NCI-H774 (cell line): ENCODE results near the gene RUNDC3A.
A peak's percentile ranks its signal among the peaks of the same experiment; 100 is the strongest.

Experiments used
- DNase-seq: peaks from one replicate; lab custom pipeline; 2025; lab: John Stamatoyannopoulos, UW

RUNDC3A gene

DNA sequence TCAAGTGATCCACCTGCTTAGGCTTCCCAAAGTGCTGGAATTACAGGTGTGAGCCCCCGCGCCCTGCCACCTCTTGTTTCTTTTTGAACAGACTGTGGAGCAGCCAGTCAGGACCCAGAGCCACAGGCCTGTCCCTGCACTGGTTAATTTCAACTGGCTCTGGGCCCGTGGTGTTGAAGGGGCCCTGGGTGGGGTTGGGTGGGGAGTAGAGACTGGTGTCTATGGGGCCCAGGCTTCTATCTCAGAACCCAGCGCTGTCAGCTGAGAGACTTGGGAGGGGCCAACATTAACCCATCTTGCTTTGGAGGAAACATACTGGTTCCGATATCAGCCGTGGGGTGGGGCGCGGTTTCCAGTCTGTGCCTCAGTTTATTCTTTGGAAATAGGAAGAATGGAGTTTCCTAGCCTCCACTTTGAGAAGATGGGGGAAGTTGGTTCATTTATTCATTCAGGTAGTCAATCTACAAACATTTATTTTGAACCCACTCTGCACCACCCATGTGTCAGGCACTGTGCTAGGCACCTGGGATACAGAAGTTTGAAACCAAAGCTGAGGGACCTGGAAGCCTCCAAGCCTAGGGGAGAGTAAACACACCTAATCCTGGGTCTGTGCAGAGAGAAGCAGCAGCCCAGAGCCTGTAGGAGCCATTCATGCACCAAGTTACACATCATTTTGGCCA is 24.9 kb upstream of the RUNDC3A start:
- no peak for DNase-seq

DNA sequence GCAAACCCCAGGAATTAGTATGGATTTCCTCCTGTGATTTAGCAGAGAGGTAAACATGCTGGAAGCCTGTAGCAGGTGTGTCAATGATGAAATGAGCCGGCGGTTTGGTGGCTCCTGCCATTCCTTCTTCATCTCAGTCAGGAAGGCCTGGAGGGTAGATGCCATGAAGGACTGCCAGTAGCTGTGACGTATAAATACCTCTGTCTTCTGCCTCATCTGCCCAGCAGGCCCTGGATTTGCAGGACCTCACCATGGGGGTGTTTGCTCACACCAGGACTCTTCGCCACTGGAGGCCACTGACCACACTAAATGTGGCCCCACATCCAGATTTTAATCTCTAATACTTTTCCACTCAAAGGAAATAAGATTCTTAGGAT is 24.4 kb upstream of the RUNDC3A start:
- no peak for DNase-seq

DNA sequence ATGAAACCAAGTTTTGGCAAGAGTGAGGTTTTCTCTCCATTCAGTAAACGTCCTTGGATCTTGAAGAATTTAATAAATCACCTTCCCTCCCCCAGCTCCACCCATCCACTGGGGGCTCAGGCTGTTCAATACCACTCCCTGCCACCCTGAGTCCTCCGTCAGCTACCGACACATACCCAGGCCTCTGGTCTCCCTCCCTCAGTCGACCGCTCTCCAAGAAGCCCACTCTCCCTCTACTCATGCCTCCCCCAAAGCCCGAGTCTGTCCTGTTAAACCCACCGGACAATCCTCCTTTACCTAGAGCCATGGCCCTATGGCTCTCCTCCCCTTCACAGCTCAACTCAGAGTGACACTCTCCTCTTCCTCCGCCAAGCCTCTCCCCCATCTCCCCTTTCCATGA is 20.8 kb upstream of the RUNDC3A start:
- DNase-seq = no peak

DNA sequence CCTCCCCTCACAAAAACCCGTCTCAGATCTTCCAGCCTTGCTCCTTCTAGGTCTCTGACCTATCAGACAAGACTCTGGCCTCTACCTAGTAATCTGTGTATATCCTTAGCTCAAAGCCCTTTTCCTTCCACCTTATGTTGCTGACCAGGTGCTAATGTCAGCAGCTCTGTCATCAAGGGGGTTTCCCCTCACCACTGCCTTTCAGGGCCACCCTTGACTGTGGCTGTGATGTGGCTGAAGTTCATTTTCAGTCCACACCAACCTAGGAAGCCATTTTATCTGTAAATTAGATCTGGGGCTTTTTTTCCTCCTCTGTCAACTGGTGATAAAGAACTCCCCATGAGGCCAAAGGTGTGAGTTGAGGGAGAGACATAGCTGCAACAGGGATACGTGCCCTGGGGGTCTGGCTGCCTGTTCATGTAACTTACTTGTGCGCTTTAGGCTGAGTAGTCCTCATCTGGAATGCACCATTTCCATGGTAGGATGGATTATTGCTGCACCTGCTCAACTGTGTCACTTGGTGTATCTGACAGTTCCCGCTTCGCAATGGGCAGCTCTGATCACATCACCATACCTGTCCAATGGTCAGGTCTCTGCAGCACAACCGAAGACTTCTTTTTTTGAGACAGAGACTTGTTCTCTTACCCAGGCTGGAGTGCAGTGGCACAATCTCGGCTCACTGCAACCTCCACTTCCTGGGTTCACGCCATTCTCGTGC is 14.7 kb upstream of the RUNDC3A start:
- no peak for DNase-seq

DNA sequence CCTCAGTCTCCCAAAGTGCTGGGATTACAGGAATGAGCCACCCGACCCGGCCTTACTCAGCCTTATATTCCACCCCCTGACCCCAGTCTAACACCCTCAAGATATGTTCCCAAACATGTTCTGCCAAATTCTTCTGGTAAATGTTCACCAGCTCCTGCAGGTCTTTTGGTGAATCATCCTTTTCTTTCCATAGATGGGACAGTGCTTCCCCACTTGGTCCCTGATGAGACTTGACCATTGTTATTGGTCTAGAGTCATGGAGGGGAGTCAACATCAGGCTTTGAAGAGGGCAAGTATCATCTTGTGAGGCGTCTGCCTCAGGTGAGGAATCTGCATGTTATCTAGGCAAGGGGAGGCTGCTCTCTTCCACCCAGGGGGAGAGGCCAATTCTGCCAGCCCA is 10.4 kb upstream of the RUNDC3A start:
- no peak for DNase-seq

DNA sequence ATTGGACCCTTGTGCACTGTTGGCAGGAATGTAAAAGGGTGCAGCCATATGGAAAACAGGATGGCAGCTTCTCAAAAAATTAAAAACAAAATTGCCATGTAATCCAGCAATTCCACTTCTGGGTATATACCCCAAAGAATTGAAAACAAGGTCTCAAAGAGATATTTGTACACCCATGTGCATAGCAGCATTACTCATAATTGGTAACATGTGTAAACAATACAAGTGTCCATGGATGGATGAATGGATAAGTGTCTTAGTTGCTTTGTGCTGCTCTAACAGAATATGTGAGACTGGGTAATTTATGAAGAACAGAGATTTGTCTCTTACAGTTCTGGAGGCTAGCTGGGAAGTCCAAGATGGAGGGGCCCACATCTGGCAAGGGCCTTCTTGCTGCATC is 3.8 kb upstream of the RUNDC3A start:
- no peak for DNase-seq

DNA sequence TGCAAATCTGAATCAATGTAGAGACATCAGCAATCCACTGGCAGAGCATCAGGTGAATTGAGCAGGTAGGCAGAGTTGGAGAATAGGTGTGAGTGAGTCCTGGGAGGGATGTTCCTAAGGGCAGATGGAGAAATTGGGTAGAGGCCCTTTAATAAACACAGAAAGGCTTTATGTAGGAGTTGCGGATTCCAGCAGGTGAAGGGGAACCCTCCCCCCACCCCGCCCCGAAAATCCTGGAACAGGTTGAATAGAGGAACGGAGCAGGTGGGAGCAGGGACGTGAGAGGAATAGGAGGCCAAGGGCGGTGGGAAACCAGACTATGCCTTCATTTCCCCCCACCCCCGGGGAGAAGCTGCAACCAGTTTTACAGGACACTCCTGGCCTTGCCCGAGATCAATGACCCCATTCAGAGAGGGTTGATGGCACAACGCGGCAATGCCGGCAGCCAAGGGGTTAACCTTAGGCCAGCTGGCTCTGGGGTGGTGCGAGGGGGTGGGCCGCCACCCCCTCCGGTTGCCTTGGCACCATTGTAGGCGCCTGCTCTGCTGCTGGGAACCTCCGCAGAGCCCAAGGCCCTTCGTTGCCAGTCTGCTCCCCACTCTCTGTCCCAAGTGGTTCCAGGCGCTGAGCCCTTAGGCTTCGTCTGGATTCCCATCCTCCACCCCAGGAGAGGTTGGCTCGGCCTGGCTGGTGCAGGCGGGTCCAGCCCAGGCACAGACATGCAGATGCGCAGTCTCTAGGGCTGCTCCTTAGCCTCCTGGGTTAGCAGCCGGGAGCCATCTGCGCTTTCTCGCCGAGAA is 814 bp upstream of the RUNDC3A start:
- DNase-seq = peak; percentile 34

DNA sequence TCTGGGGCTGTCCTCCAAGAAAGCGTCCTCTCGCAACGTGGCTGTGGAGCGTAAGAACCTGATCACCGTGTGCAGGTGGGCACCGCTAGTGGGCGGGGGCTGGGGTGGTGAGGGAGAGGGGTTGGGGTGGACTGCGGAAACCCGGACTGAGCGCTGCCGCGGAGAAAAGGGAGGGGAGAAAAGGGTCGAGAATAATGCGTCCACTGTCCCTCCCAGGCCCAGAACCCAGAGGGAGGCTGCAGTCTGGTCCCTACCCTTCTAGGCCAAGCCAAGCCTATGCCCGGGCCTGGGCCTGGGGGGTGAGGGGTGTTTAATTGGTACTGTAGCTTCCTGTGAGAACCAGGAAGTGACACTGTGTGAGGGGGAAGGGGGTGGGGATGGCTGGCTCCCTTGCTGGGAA is 464 bp downstream of the RUNDC3A start:
- DNase-seq = no peak

DNA sequence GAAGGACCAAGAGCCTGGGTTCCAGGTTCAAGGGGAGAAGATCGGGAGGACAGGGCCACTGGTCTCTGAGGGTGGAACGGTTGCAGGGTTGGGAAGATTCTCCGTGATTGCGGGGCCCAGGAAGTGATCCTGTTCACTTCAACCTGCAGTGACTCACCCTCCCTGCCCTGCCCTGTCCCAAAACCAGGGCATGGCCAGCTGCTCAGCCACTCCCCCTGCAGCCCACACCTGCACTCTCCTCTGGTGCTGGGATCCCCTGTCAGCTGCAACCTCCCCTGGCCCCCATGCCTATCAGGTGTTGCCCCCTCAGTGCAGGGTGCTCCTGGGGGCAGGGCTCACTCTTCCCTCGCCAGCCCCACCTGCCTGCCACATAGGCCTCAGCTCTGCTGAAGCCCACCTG is 1.1 kb downstream of the RUNDC3A start:
- no peak for DNase-seq

DNA sequence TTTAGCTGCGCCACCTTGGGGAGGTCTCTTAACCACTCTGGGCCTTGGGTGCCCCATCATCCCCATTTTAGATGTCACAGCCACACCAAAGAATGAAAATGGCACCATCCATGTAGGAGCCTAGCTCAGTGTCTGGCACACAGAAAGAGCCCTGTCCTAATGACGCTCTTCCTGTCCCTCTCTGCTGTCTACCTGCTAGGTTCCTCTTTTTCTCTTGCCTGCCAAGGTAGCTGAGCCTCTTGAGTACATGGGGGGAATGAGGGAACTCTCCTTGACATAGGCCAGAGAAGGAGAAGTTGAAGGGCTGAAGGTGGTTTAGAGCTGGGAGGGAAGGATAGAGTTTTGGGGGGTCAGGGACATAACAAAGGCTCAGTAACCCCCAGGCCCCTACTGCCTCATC is 1.8 kb downstream of the RUNDC3A start:
- no peak for DNase-seq

DNA sequence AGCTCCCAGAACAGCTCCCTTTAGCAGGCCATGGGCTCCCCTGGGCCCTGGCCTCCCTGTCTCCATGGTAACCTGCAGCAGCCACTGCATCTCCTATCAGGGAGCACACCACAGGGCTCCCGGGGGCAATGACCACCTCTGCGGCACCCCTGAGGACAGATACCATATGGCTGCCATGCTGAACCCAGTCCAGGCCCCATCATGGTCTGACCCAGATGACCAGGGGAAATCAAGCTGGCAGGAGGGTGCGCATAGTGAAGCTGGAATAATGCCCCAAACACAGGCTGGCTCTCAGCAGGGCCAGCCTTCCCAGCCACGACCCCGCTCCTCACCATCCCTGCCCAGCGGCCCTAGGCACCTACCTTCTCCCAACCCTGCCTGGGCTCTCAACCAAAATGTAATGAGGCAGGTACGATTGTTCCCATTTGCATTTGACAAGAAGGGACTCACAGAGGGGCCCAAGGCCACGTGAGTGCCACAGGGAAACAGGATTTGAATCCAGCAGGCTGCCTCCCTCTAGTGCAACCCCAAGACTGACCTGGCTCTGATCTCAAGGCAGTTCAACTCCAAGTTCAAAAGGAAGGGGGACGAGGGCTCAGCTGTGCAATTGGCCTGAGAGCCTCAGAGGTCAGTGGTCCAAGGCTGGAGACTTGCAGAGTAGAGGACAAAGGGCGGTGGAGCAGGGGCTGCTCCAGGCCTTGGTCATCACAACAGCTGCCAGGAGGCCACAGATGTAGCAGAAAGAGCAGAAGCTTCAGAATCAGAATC is 2.4 kb downstream of the RUNDC3A start:
- no peak for DNase-seq

DNA sequence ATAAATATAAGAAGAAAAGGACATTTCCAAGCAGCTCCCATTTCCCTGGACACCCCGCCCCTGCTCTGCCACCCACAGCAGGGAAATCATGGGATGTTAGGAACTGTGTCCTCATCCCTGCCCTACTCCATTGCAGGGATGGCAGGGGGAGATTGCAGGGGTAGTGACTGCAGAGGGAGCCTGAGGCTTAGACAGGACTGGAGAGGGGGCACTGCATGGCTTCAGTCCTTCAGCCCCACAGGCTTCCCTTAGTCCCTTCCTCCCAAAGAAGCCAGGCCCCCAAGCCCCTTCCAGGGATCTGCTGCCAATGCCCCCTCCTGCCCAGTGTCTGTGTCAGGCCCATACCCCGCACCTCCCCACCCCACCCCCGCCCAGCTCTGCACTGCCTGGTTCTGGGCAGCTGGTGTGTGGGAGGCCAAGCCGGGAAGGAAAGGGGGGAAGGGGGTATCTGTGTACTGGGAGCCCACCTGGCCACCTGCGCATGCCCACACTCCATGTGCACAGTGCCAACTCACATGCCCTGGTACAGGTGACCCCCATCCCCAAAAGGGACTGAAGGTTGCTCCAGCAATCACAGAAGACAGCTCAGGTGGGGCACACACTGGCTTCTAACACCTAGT is 3.3 kb downstream of the RUNDC3A start:
- no peak for DNase-seq

DNA sequence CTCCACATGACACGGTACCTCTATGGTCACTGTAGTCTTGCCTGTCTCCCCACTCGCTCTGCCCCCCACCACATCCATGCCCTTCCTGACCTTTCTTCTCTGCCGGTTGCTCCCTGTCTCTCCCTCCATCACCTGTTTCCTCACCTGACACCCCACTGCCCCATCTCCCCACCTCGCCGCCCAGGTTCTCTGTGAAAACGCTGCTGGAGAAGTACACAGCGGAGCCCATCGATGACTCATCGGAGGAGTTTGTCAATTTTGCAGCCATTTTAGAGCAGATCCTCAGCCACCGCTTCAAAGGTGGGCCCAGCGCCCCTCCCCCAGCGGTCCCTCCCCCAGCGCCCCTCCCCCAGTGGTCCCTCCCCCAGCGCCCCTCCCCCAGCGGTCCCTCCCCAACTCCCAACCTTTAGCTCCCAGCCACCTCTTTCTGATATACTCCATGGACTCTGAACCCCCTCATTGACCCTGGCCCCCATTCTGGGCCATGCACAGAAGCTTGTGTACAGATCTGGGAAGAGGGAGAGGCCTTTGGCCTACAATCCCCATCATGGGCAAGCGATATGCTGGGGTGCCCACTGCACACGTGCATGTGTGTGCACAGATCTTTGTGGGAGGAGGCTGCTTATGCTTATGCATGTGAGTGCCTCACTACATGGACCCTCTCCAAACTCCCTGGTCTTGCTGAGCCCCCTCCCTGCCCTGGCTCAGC is 4.1 kb downstream of the RUNDC3A start:
- no peak for DNase-seq

DNA sequence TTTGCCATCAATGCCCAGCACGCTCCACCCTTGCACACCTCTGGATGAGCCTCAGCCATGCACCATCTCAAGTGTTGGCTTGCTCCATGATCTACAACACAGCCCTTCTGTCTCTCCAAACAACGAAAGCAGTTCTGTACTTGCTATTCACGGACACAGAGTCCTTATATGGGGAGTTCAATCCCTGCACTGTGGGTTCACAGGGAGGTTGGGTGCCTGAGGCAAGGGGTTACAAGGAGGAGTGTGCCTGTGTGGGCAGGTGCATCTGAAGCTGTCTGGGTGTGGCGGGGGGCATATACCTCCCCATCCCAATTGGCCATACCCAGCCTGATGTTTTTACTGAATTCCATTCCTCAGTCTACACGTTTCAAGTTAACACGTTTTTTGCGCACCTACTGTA is 5.6 kb downstream of the RUNDC3A start:
- no peak for DNase-seq

DNA sequence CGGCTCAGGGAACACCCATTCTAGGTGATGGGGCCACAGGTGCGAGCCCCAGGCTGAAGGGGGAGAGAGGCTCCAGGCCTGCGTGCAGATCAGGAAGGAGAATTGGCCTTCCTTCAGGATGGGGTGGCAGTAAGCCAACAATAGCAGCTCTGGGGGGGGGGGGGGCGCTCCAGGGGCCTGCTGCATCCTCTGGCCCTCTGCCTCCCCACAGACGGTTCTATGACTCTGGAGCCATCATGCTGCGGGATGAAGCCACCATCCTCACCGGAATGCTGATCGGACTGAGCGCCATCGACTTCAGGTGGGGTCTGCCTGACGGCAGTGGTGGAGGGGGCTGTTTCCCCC is 6.1 kb downstream of the RUNDC3A start:
- no peak for DNase-seq

DNA sequence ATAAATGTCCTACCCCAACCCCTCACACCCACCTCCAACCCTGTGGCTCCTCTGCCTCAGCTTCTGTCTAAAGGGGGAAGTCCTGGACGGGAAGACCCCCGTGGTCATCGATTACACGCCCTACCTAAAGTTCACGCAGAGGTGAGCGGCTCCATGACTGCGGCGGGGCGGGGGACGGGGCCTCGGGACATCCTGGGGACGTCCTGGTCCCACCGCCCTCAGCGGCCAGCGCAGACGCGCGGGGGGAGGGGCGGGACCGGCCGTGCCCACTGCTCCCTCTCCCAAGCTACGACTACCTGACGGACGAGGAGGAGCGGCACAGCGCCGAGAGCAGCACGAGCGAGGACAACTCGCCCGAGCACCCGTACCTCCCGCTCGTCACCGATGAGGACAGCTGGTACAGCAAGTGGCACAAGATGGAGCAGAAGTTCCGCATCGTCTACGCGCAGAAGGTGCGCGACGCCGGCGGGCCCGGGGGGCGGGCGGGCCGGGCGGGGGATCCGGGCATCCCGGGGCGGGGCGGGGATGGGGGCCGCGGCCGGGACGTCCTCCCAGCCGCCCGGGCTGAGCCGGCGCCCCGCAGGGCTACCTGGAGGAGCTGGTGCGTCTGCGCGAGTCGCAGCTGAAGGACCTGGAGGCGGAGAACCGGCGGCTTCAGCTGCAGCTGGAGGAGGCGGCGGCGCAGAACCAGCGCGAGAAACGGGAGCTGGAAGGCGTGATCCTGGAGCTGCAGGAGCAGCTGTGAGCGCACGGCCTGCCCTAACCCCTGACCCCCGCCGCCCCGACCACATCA is 6.7 kb downstream of the RUNDC3A start:
- DNase-seq = peak; percentile 21

DNA sequence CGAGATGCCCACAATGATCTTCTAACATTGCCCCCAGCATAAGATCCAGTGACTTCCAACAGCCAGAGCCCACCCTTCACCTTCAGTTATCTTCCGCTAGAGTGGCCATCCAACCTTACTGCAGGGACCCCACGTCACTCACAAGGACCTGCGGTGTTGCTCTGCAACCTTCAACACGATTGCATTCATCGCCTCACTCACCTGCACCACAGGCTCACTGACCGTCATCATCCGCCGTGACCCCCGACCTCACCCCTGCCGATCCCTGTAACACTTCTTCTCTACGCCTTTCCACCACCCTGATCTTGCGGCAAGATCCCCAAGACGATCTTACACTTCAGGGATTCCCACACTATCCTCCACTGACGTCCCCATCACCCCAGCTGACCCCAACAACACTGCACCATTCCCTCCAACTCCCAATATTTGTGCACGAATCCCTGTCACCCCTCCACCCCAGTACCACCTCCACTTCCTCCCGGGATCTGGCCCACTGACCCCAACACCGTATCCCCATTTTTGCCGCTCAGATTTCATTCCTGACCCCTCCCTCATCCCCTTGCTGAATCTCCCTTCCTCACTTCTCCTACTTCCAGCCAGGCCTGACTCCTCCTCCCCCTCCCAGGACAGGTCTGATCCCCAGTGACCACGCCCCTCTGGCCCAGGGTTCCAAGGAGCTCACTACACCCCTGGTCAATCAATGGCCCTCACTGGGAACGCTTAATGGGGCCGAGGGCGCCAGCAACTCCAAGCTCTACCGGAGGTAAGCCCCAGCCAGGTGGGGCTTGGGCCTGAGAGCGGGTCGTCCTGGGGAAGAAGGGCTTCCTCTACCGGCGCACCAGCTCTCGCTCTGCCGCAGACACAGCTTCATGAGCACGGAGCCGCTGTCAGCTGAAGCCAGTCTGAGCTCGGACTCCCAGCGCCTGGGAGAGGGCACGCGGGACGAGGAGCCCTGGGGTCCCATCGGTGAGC is 7.6 kb downstream of the RUNDC3A start:
- DNase-seq = no peak

DNA sequence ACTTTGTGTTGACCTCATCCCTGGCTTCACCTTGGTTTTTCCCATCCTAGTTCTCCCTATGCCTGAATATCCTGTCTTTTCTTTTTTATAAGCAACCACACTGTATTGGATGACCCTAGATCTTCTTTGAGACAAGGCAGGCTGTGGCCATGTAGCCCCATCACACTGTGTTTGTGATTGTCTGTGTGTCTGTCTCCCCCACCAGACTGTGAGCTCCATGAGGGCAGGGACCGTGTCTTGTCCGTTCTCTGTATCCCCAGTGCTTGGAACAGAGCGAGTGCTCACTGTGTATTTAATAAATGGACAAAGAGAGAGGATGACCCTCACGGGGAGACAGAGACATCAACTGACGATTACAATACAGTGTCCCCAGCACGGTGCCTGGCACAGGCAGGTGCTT is 9.1 kb downstream of the RUNDC3A start:
- no peak for DNase-seq
